ENCODE data around the gene HES1.

The HES1 gene

DNA sequence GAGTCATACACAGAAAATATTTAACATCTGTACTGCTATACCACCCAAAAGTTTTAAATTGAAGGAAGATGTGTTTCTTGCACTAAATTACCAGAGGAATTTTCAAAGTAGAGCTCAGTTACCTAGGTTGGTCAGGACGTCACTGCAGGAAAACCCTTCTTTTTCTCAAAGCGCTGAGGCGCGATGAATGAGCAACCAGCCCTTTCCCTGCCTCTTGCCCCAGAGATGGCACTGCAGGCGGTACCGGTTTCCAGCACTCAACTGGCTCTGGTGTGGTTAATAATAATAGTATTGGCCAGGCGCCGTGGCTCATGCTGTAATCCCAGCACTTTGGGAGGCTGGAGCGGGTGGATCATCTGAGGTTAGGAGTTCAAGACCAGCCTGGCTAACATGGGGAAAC, 49.3 kb downstream of the HES1 start:
- H3K27ac ChIP-seq = no peak overlapping the region
- DNase-seq (ENCODE audit: low read depth, low spot score) = no peak

DNA sequence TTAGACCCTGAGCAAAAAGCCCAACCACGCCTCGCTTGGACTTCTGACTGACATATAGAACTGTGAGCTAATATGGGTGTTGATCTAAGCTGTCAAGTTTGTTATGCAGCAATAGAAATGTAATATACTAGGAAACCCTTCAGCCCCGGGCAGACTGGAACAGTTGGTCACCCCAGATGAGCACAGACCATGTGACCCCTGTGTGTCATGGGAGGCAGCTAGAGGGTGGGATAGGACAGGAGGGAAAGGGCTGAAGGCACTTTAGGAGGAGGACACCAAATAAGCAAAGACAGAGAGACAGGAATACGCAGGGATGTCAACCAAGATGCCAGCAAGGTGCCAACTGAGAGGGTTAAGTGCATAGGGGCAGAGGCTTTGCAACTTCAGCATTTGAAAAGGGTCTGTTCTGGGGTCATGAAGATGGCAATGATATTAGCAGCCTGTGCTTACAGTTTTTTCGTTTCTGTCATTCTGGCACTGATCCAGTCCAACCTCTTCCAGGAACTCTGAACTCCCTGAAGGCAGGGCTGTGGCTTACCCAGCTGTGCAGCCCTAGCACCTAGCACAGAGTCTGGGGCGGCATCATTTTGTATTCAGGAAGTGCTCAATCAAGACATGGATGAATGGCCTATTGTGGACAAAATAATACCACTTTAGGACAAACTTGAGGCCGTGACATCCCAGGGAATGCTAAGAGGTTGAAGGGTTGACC, 51.4 kb downstream of the HES1 start:
- no peak overlapping the region for H3K27ac ChIP-seq
- no peak for DNase-seq (ENCODE audit: low read depth, low spot score)

Measured in epithelial cell of prostate (primary cell).